Measurements from ENCODE around the gene USP22.

- no peak for TF ChIP-seq SIN3A (IDR thresholded peaks at IDR 0.05; ENCODE audit: low read depth)
- no peak for TF ChIP-seq CTCF (IDR thresholded peaks at IDR 0.05 in 2 of 3, conservative IDR thresholded peaks at IDR 0.05 in 1 of 3; ENCODE audit: borderline replicate concordance in 1 of 3, insufficient read depth in 1 of 3, low read depth in 2 of 3, low read length in 2 of 3)
- no peak for TF ChIP-seq POLR2AphosphoS5 (IDR thresholded peaks at IDR 0.05; ENCODE audit: low read depth, low read length)
- no peak for TF ChIP-seq POLR2A (IDR thresholded peaks at IDR 0.05; ENCODE audit: borderline replicate concordance, extremely low read depth, insufficient read depth, insufficient read length)
Measured at GRCh38 chr17:21013983-21014382, 28.8 kb downstream of the USP22 start.
